Tibial artery (tissue), 4 donors: ENCODE results near the gene DOK6.

Experiments
- DNase-seq, 2 donors: peaks; one replicate each; pipeline ENCODE4 v3.0.0-alpha.2; 2019
- H3K27ac ChIP-seq, 2 donors: fragments of 200-600 bp; sonication (generic) in 1 of 2; 1 replicate in 1 of 2; 2 replicates in 1 of 2; pipeline ENCODE4 v1.5.1; 2018 to 2019; ENCODE audit warnings: mild to moderate bottlenecking in 1 of 2
- H3K27me3 ChIP-seq, 2 donors: fragments of 200-600 bp; sonication (generic) in 1 of 2; one replicate each; pipeline versions ENCODE4 v1.5.1 to v1.6.0; 2016 to 2019
- H3K36me3 ChIP-seq, 3 donors: fragments of 200-600 bp; sonication (generic) in 2 of 3; one replicate each; pipeline ENCODE4 v1.5.1; 2016 to 2019; ENCODE audit warnings: mild to moderate bottlenecking in 2 of 3
- H3K4me1 ChIP-seq, 4 donors: fragments of 200-600 bp; sonication (generic) in 2 of 4; 1 replicate in 3 of 4; 2 replicates in 1 of 4; pipeline ENCODE4 v1.5.1; 2016 to 2019
- H3K4me3 ChIP-seq, 2 donors: fragments of 200-600 bp; sonication (generic) in 1 of 2; 1 replicate in 1 of 2; 2 replicates in 1 of 2; pipeline ENCODE4 v1.5.1; 2018 to 2019; ENCODE audit warnings: mild to moderate bottlenecking in 2 of 2
- H3K9me3 ChIP-seq, 3 donors: fragments of 200-600 bp; sonication (generic) in 1 of 3; one replicate each; pipeline ENCODE4 v1.5.1; 2016 to 2019
- intact Hi-C: fragments of 100-400 bp; cut with DNase I; formaldehyde crosslinking; loops from one replicate; pipeline ENCODE4 v1.15.0; 2023; ENCODE audit warnings: low total_unique reads
- TF ChIP-seq, protein P1 (sequence below), 2 experiments: fragments of 200-600 bp in 1 of 2; fragments of 450-650 bp in 1 of 2; IDR thresholded peaks; one replicate each; pipeline ENCODE4 v1.5.1; 2017 to 2019; ENCODE audit warnings: antibody characterized with exemption in 2 of 2, mild to moderate bottlenecking in 1 of 2, moderate library complexity in 1 of 2

DOK6 gene

GRCh38 chr18:69720422-69720821 lies 319.7 kb downstream of the DOK6 start:
- H3K4me1 ChIP-seq: no peaks in the 10 kb centered on the region
- no peak overlapping the region for H3K4me3 ChIP-seq
- no peak for DNase-seq
- peaks cover 0 to 22% (median 12%) of the 10 kb centered on the region in 3 donors for H3K9me3 ChIP-seq
- H3K36me3 ChIP-seq: no peaks in the 10 kb centered on the region
- intact Hi-C loops: no loop called here
- TF ChIP-seq, protein P1, sequence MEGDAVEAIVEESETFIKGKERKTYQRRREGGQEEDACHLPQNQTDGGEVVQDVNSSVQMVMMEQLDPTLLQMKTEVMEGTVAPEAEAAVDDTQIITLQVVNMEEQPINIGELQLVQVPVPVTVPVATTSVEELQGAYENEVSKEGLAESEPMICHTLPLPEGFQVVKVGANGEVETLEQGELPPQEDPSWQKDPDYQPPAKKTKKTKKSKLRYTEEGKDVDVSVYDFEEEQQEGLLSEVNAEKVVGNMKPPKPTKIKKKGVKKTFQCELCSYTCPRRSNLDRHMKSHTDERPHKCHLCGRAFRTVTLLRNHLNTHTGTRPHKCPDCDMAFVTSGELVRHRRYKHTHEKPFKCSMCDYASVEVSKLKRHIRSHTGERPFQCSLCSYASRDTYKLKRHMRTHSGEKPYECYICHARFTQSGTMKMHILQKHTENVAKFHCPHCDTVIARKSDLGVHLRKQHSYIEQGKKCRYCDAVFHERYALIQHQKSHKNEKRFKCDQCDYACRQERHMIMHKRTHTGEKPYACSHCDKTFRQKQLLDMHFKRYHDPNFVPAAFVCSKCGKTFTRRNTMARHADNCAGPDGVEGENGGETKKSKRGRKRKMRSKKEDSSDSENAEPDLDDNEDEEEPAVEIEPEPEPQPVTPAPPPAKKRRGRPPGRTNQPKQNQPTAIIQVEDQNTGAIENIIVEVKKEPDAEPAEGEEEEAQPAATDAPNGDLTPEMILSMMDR (IDR thresholded peaks at IDR 0.05): no peak
- no peak overlapping the region for H3K27ac ChIP-seq
- H3K27me3 ChIP-seq: no peaks in the 10 kb centered on the region

GRCh38 chr18:69723434-69723833 lies 322.7 kb downstream of the DOK6 start:
- no peaks in the 10 kb centered on the region for H3K4me1 ChIP-seq
- TF ChIP-seq, protein P1 (IDR thresholded peaks at IDR 0.05): no peak
- H3K27ac ChIP-seq: no peak overlapping the region
- no peaks in the 10 kb centered on the region for H3K36me3 ChIP-seq
- intact Hi-C loops: no loop called here
- DNase-seq: no peak
- H3K9me3 ChIP-seq: peaks cover 0 to 11% (median 9%) of the 10 kb centered on the region in 3 donors
- no peak overlapping the region for H3K4me3 ChIP-seq
- H3K27me3 ChIP-seq: no peaks in the 10 kb centered on the region

GRCh38 chr18:69725009-69725408 lies 324.3 kb downstream of the DOK6 start:
- intact Hi-C loops: no loop called here
- DNase-seq: no peak
- Histone ChIP-seq H3K36me3 (no peaks in the 10 kb centered on the region), H3K9me3 (no peaks in the 10 kb centered on the region), H3K4me1 (no peaks in the 10 kb centered on the region), H3K4me3 (no peak overlapping the region), H3K27ac (no peak overlapping the region), H3K27me3 (no peaks in the 10 kb centered on the region)
- TF ChIP-seq, protein P1 (IDR thresholded peaks at IDR 0.05): no peak

- TF ChIP-seq, protein P1 (IDR thresholded peaks at IDR 0.05): no peak
- no peak overlapping the region for H3K27ac ChIP-seq
Measured at GRCh38 chr18:69725855-69726508, 325.3 kb downstream of the DOK6 start.

DNA sequence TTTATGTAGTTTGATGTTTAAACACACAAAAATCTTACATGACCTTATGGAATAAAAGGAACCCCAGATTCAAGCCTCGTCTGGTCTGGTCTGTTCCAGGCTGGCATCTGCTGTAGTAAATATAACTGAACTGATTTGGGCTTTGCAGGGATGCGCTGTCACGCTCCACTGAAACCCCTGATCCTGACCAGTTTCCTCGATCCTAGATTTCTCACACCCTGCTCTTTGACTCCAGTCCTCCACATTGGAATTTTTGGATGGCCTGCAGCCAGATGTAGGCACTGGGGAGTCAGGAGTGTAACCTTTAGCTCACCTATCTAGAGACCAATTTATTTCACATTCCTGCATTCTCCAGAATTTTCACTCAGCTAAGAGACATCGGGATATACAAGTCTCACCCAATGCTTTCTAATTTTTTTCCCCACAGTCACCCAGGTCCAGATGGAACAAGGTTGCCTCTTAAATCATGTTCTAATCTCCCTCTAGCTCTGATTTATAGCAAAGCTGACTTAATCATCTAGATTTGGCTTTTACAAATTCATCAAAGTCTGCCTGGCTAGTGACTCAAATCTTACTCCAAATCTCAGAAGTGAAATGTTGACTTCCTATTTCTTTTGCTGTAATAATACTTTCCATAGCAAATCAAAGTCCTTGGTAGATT lies 327.4 kb downstream of the DOK6 start:
- no peak overlapping the region for H3K4me3 ChIP-seq
- no peaks in the 10 kb centered on the region for H3K4me1 ChIP-seq
- H3K27me3 ChIP-seq: no peaks in the 10 kb centered on the region
- no peak for DNase-seq
- no peaks in the 10 kb centered on the region for H3K9me3 ChIP-seq
- no peaks in the 10 kb centered on the region for H3K36me3 ChIP-seq
- intact Hi-C loops: no loop called here
- no peak overlapping the region for H3K27ac ChIP-seq
- TF ChIP-seq, protein P1 (IDR thresholded peaks at IDR 0.05): no peak

More at GRCh38 chr18:69725855-69726508, 325.3 kb downstream of the DOK6 start:
- DNase-seq: no peak
- Histone ChIP-seq H3K27me3 (no peaks in the 10 kb centered on the region), H3K9me3 (no peaks in the 10 kb centered on the region), H3K36me3 (no peaks in the 10 kb centered on the region), H3K4me3 (no peak overlapping the region), H3K4me1 (no peaks in the 10 kb centered on the region)
- intact Hi-C loops: no loop called here
